ENCODE results near the gene TBC1D23. TPM values are rescaled to one million over a fixed set of nuclear protein-coding genes. Genes with fewer than 3 reads are reported as not detected.
A peak's percentile ranks its signal among the peaks of the same experiment; 100 is the strongest.
"Not testable (repeated sequence)": the region's sequence is repeated elsewhere in the genome, so short reads cannot be mapped to it uniquely, and the experiment has no call there.

Gene TBC1D23
- total RNA-seq, 1 donor from 2014 or later = 62.2 TPM

DNA sequence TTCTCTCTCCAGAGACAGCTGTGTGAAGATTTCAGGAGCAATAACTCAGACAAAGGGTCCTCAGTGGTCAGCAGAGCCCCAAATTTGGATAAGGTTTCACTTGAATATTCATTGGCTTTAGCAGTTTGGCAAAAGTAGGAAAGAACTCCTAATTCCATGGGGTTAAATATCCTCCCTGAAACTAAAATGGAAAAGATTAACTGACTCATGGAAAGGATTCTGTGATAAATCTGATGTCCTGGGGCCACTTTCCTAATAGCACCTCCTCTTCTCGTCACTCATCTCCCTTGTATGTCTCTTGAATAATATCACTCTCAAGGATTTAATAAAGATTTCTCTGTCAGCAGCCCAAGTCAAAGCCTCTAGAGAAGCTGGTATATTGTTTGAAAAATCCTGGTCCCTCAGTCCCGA, 33.3 kb upstream of the TBC1D23 start:
- Histone ChIP-seq H3K79me2 (ENCODE audit: insufficient read depth, low read length) (no peaks in the 10 kb centered on the region), H3K9ac (ENCODE audit: low read length) (no peak overlapping the region), H2AFZ (ENCODE audit: low read depth, low read length) (no peak overlapping the region), H3K36me3 (ENCODE audit: insufficient read depth, low read length) (no peaks in the 10 kb centered on the region), H3K27me3 (ENCODE audit: insufficient read depth, low read length) (no peaks in the 10 kb centered on the region), H3K4me1 (ENCODE audit: insufficient read depth, low read length) (peaks cover 8% of the 10 kb centered on the region), H4K20me1 (ENCODE audit: insufficient read depth, low read length) (no peaks in the 10 kb centered on the region), H3K9me3 (ENCODE audit: insufficient read depth, low read depth, low read length) (no peaks in the 10 kb centered on the region), H3K4me3 (ENCODE audit: insufficient read depth, low read depth, low read length) (no peak overlapping the region), H3K4me2 (ENCODE audit: low read length) (no peak overlapping the region), H3K27ac (ENCODE audit: low read depth, low read length) (no peak overlapping the region)
- Mint-ChIP-seq H3K27ac (ENCODE audit: unreplicated experiment) (peak overlapping the region; percentile 75), H3K9me3 (ENCODE audit: unreplicated experiment) (peaks cover 7% of the 10 kb centered on the region), H3K27me3 (ENCODE audit: low read depth, unreplicated experiment) (no peaks in the 10 kb centered on the region), H3K4me3 (ENCODE audit: unreplicated experiment) (no peak overlapping the region), H3K4me1 (ENCODE audit: low read depth, unreplicated experiment) (peaks cover 25% of the 10 kb centered on the region), H3K36me3 (ENCODE audit: low read depth, unreplicated experiment) (peaks cover 4% of the 10 kb centered on the region)
- DNase-seq (ENCODE audit: low read depth) (no peak), FAIRE-seq (no peak)
- TF ChIP-seq, protein P1, sequence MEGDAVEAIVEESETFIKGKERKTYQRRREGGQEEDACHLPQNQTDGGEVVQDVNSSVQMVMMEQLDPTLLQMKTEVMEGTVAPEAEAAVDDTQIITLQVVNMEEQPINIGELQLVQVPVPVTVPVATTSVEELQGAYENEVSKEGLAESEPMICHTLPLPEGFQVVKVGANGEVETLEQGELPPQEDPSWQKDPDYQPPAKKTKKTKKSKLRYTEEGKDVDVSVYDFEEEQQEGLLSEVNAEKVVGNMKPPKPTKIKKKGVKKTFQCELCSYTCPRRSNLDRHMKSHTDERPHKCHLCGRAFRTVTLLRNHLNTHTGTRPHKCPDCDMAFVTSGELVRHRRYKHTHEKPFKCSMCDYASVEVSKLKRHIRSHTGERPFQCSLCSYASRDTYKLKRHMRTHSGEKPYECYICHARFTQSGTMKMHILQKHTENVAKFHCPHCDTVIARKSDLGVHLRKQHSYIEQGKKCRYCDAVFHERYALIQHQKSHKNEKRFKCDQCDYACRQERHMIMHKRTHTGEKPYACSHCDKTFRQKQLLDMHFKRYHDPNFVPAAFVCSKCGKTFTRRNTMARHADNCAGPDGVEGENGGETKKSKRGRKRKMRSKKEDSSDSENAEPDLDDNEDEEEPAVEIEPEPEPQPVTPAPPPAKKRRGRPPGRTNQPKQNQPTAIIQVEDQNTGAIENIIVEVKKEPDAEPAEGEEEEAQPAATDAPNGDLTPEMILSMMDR (IDR thresholded peaks at IDR 0.05; ENCODE audit: insufficient read depth, low read depth, low read length) = no peak
- no peak for TF ChIP-seq EZH2 (IDR thresholded peaks at IDR 0.05; ENCODE audit: insufficient read depth, low read length)

DNA sequence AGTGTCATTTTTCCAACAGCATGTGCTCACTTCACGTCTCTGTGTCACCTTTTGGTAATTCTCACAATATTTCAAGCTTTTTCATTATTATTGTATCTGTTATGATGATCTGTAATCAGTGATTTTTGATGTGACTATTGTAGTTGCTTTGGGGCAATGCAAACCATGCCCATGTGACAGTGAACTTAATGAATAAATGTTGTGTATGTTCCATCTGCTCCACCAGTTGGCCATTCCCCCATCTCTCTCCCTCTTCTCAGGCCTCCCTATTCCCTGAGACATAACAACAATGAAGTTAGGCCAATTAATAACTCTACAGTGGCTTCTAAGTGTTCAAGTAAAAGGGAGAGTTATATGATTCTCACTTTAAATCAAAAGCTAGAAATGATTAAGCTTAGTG, 32.5 kb upstream of the TBC1D23 start:
- H3K4me1 ChIP-seq (ENCODE audit: insufficient read depth, low read length) = peaks cover 8% of the 10 kb centered on the region
- DNase-seq (ENCODE audit: low read depth) = no peak
- no peak overlapping the region for H3K27ac ChIP-seq (ENCODE audit: low read depth, low read length)
- Mint-ChIP-seq H3K27ac (ENCODE audit: unreplicated experiment) (no peak overlapping the region), H3K27me3 (ENCODE audit: low read depth, unreplicated experiment) (no peaks in the 10 kb centered on the region), H3K36me3 (ENCODE audit: low read depth, unreplicated experiment) (peaks cover 4% of the 10 kb centered on the region), H3K4me1 (ENCODE audit: low read depth, unreplicated experiment) (peaks cover 25% of the 10 kb centered on the region), H3K4me3 (ENCODE audit: unreplicated experiment) (no peak overlapping the region), H3K9me3 (ENCODE audit: unreplicated experiment) (peaks cover 7% of the 10 kb centered on the region)
- no peak for FAIRE-seq
- no peaks in the 10 kb centered on the region for H3K36me3 ChIP-seq (ENCODE audit: insufficient read depth, low read length)
- no peaks in the 10 kb centered on the region for H3K9me3 ChIP-seq (ENCODE audit: insufficient read depth, low read depth, low read length)
- H4K20me1 ChIP-seq (ENCODE audit: insufficient read depth, low read length) = no peaks in the 10 kb centered on the region
- no peaks in the 10 kb centered on the region for H3K79me2 ChIP-seq (ENCODE audit: insufficient read depth, low read length)
- no peak overlapping the region for H3K4me2 ChIP-seq (ENCODE audit: low read length)
- H3K9ac ChIP-seq (ENCODE audit: low read length) = no peak overlapping the region
- H3K27me3 ChIP-seq (ENCODE audit: insufficient read depth, low read length) = no peaks in the 10 kb centered on the region
- no peak overlapping the region for H3K4me3 ChIP-seq (ENCODE audit: insufficient read depth, low read depth, low read length)
- no peak overlapping the region for H2AFZ ChIP-seq (ENCODE audit: low read depth, low read length)
- TF ChIP-seq EZH2 (IDR thresholded peaks at IDR 0.05; ENCODE audit: insufficient read depth, low read length) = no peak
- TF ChIP-seq, protein P1 (IDR thresholded peaks at IDR 0.05; ENCODE audit: insufficient read depth, low read depth, low read length) = no peak

GRCh38 chr3:100229188-100229587, 31.6 kb upstream of the TBC1D23 start:
- FAIRE-seq; H3K27me3 ChIP-seq (ENCODE audit: insufficient read depth, low read length); H3K27ac ChIP-seq (ENCODE audit: low read depth, low read length); H3K4me1 ChIP-seq (ENCODE audit: insufficient read depth, low read length); H3K9ac ChIP-seq (ENCODE audit: low read length); H3K9me3 ChIP-seq (ENCODE audit: insufficient read depth, low read depth, low read length); H3K4me3 ChIP-seq (ENCODE audit: insufficient read depth, low read depth, low read length); H3K27ac Mint-ChIP-seq (ENCODE audit: unreplicated experiment); H3K36me3 Mint-ChIP-seq (ENCODE audit: low read depth, unreplicated experiment); H2AFZ ChIP-seq (ENCODE audit: low read depth, low read length); DNase-seq (ENCODE audit: low read depth); H3K36me3 ChIP-seq (ENCODE audit: insufficient read depth, low read length); H3K9me3 Mint-ChIP-seq (ENCODE audit: unreplicated experiment); H4K20me1 ChIP-seq (ENCODE audit: insufficient read depth, low read length); H3K4me3 Mint-ChIP-seq (ENCODE audit: unreplicated experiment); H3K4me2 ChIP-seq (ENCODE audit: low read length); H3K79me2 ChIP-seq (ENCODE audit: insufficient read depth, low read length); H3K27me3 Mint-ChIP-seq (ENCODE audit: low read depth, unreplicated experiment): not testable (repeated sequence)
- peaks cover 25% of the 10 kb centered on the region for H3K4me1 Mint-ChIP-seq (ENCODE audit: low read depth, unreplicated experiment)

Measured in astrocyte (in vitro differentiated cells and primary cell).